Measurements from ENCODE around the gene FCMR. TPM values are rescaled to one million over a fixed set of nuclear protein-coding genes. Genes with fewer than 3 reads are reported as not detected.

Gene FCMR
- total and polyA plus RNA-seq, 9 of the 15 experiments (the other 6 are each of a cell fraction or from before 2014, with no cell fraction given), result 0.11 to 0.82 (median 0.20) TPM; not detected in 5

DNA sequence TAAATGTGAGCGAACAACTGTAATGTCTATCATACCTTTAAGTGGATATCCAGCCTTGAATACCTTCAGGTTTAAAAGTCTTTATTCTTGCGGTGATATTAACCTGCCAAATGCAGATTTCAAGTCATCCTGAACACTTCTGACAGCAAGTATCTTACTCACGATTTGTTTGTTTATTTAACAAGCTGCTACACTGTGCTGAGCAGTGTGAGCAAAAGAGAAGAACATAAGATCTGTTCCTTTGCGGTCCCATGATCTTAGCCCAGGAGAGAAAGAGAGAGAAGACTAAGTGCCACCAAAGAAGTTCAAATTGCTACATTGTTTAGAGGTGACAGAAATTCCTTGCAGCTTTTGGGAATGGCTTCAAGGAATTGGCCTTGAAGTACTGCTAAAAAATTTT, 34.0 kb downstream of the FCMR start:
- no TSS peak for BruUV-seq (replicated peaks)

DNA sequence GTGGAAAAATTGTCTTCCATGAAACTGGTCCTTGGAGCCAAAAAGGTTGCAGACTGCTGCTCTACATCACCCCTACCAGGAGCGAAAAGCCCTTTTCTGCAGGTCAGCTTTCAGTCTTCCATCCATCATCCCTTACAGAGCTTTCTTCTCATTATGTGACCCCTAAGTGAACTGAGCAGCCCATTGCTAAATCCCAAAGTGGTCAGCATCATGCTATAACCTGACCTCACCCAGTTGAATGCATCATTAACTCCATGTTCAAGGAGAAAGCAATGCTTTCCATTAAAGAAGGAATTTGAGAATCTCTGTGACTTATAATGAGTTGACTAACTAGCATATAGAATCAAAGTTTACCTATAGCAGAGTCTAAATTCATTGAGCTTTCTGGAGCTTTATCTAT, 34.9 kb downstream of the FCMR start:
- 0% methylated on average over 1 of the region's 1 CpG for WGBS (ENCODE audit: insufficient coverage, low coverage, missing lambda C conversion rate)
- no TSS peak for BruUV-seq (replicated peaks)
- FAIRE-seq (no peak), ATAC-seq (no peak), DNase-seq (ENCODE audit: extremely low read depth in 1 of 4, low spot score in 3 of 4) (no peak)
- Histone ChIP-seq H3K4me3 (no peak overlapping the region), H3K27ac (ENCODE audit: extremely low read depth, low read depth, low read length) (no peak overlapping the region), H3K79me2 (ENCODE audit: control insufficient read depth, insufficient read depth, low read length) (no peaks in the 10 kb centered on the region), H3K4me2 (ENCODE audit: insufficient read depth, low read length) (no peak overlapping the region), H3K9me1 (ENCODE audit: control insufficient read depth, insufficient read depth, low read length) (no peaks in the 10 kb centered on the region), H4K20me1 (replicated peaks; ENCODE audit: control insufficient read depth, insufficient read depth, low read length) (no peaks in the 10 kb centered on the region), H3K36me3 (ENCODE audit: control insufficient read depth, insufficient read depth, low read length) (no peaks in the 10 kb centered on the region), H3K27me3 (ENCODE audit: control insufficient read depth in 2 of 2, insufficient read depth in 2 of 2, low read length in 2 of 2) (peaks cover 31% of the 10 kb centered on the region in 2 experiments), H3K4me1 (replicated peaks in 1 of 2; ENCODE audit: control insufficient read depth in 2 of 2, insufficient read depth in 2 of 2, low read length in 2 of 2) (peaks cover 0 to 12% of the 10 kb centered on the region in 2 experiments; a peak in 4 of 5 replicates), H3K9me3 (replicated peaks; ENCODE audit: control insufficient read depth, insufficient read depth, low read depth, low read length) (no peaks in the 10 kb centered on the region), H2AFZ (ENCODE audit: low read depth, low read length) (no peak overlapping the region), H3K9ac (ENCODE audit: insufficient read depth in 1 of 2, low read depth in 2 of 2, low read length in 2 of 2) (no peak overlapping the region)
- POLR2A ChIA-PET, result interaction anchor here (1.0 to 1.1 kb wide), 2 partner anchors 9 to 14 kb away, joined by 3 read pairs; no protein-coding TSS in a partner anchor
- CTCF ChIA-PET (ENCODE audit: low intra/inter-chr PET ratio), result no interaction called here
- intact Hi-C loops (cut with micrococcal nuclease), result no loop called here
- in situ Hi-C loops (cut with MboI), result no loop called here
- TF ChIP-seq FOS (IDR thresholded peaks at IDR 0.05; ENCODE audit: extremely low read depth, insufficient read length) (no peak), ZFPM2 (CRISPR knock-in tag; IDR thresholded peaks at IDR 0.05) (no peak), TAF1 (IDR thresholded peaks at IDR 0.05; ENCODE audit: control insufficient read depth, extremely low read depth, insufficient read depth, low read length, severe bottlenecking) (no peak), ADNP (tag; IDR thresholded peaks at IDR 0.05) (no peak)
- TF ChIP-seq, protein P1, sequence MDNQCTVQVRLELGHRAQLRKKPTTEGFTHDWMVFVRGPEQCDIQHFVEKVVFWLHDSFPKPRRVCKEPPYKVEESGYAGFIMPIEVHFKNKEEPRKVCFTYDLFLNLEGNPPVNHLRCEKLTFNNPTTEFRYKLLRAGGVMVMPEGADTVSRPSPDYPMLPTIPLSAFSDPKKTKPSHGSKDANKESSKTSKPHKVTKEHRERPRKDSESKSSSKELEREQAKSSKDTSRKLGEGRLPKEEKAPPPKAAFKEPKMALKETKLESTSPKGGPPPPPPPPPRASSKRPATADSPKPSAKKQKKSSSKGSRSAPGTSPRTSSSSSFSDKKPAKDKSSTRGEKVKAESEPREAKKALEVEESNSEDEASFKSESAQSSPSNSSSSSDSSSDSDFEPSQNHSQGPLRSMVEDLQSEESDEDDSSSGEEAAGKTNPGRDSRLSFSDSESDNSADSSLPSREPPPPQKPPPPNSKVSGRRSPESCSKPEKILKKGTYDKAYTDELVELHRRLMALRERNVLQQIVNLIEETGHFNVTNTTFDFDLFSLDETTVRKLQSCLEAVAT (IDR thresholded peaks at IDR 0.05), result no peak
- TF ChIP-seq, protein P2, sequence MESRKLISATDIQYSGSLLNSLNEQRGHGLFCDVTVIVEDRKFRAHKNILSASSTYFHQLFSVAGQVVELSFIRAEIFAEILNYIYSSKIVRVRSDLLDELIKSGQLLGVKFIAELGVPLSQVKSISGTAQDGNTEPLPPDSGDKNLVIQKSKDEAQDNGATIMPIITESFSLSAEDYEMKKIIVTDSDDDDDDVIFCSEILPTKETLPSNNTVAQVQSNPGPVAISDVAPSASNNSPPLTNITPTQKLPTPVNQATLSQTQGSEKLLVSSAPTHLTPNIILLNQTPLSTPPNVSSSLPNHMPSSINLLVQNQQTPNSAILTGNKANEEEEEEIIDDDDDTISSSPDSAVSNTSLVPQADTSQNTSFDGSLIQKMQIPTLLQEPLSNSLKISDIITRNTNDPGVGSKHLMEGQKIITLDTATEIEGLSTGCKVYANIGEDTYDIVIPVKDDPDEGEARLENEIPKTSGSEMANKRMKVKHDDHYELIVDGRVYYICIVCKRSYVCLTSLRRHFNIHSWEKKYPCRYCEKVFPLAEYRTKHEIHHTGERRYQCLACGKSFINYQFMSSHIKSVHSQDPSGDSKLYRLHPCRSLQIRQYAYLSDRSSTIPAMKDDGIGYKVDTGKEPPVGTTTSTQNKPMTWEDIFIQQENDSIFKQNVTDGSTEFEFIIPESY (CRISPR knock-in tag; IDR thresholded peaks at IDR 0.05), result no peak
- TF ChIP-seq, protein P3, sequence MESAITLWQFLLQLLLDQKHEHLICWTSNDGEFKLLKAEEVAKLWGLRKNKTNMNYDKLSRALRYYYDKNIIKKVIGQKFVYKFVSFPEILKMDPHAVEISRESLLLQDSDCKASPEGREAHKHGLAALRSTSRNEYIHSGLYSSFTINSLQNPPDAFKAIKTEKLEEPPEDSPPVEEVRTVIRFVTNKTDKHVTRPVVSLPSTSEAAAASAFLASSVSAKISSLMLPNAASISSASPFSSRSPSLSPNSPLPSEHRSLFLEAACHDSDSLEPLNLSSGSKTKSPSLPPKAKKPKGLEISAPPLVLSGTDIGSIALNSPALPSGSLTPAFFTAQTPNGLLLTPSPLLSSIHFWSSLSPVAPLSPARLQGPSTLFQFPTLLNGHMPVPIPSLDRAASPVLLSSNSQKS (CRISPR knock-in tag; IDR thresholded peaks at IDR 0.05), result no peak

More for the DNA sequence above, 34.0 kb downstream of the FCMR start:
- intact Hi-C loops (cut with micrococcal nuclease) (no loop called here), in situ Hi-C loops (cut with MboI) (no loop called here)
- Histone ChIP-seq H3K27ac (ENCODE audit: extremely low read depth, low read depth, low read length) (no peak overlapping the region), H3K9me1 (ENCODE audit: control insufficient read depth, insufficient read depth, low read length) (no peaks in the 10 kb centered on the region), H3K9ac (ENCODE audit: insufficient read depth in 1 of 2, low read depth in 2 of 2, low read length in 2 of 2) (no peak overlapping the region), H3K4me1 (replicated peaks in 1 of 2; ENCODE audit: control insufficient read depth in 2 of 2, insufficient read depth in 2 of 2, low read length in 2 of 2) (peaks cover 0 to 12% of the 10 kb centered on the region in 2 experiments; a peak in 4 of 5 replicates), H3K4me3 (no peak overlapping the region), H3K36me3 (ENCODE audit: control insufficient read depth, insufficient read depth, low read length) (no peaks in the 10 kb centered on the region), H4K20me1 (replicated peaks; ENCODE audit: control insufficient read depth, insufficient read depth, low read length) (no peaks in the 10 kb centered on the region), H3K27me3 (ENCODE audit: control insufficient read depth in 2 of 2, insufficient read depth in 2 of 2, low read length in 2 of 2) (peaks cover 32 to 34% of the 10 kb centered on the region in 2 experiments), H3K4me2 (ENCODE audit: insufficient read depth, low read length) (no peak overlapping the region), H3K79me2 (ENCODE audit: control insufficient read depth, insufficient read depth, low read length) (no peaks in the 10 kb centered on the region), H2AFZ (ENCODE audit: low read depth, low read length) (no peak overlapping the region; the same call in 1 of the 2 replicates), H3K9me3 (replicated peaks; ENCODE audit: control insufficient read depth, insufficient read depth, low read depth, low read length) (no peaks in the 10 kb centered on the region)
- no peak for ATAC-seq
- no peak for TF ChIP-seq STAG1 (CRISPR knock-in tag; IDR thresholded peaks at IDR 0.05; ENCODE audit: borderline replicate concordance)
- no peak for TF ChIP-seq ZNF785 (CRISPR knock-in tag; IDR thresholded peaks at IDR 0.05)
- TF ChIP-seq ETS2 (tag; IDR thresholded peaks at IDR 0.05; ENCODE audit: borderline replicate concordance, poor library complexity, severe bottlenecking), result no peak
- TF ChIP-seq SPI1 (IDR thresholded peaks at IDR 0.05; ENCODE audit: borderline replicate concordance, low read depth, low read length), result no peak
- TF ChIP-seq, protein P4, sequence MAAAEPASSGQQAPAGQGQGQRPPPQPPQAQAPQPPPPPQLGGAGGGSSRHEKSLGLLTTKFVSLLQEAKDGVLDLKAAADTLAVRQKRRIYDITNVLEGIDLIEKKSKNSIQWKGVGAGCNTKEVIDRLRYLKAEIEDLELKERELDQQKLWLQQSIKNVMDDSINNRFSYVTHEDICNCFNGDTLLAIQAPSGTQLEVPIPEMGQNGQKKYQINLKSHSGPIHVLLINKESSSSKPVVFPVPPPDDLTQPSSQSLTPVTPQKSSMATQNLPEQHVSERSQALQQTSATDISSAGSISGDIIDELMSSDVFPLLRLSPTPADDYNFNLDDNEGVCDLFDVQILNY (CRISPR knock-in tag; IDR thresholded peaks at IDR 0.05), result no peak
- ChIA-PET CTCF (ENCODE audit: low intra/inter-chr PET ratio) (interaction anchor here (0.5 kb wide), 1 partner anchor 101 kb away, joined by 3 read pairs; no protein-coding TSS in a partner anchor), POLR2A (no interaction called here)
- DNase-seq (ENCODE audit: extremely low read depth in 1 of 4, low spot score in 3 of 4), result no peak
- 5% methylated on average over 4 of the region's 4 CpGs for WGBS (ENCODE audit: insufficient coverage, low coverage, missing lambda C conversion rate)
- FAIRE-seq, result peak; percentile 63

All from K562 (cell line).